Panc1 (cell line): ENCODE results near the gene LHPP.

Experiments
- CTCF ChIP-seq: fragments of 450-650 bp; IDR thresholded peaks from 2 replicates; pipeline ENCODE4 v1.5.1; 2017; ENCODE audit warnings: mild to moderate bottlenecking
- POLR2AphosphoS5 ChIP-seq: IDR thresholded peaks from 2 replicates; pipeline ENCODE4 v1.6.1; 2012; ENCODE audit warnings: mild to moderate bottlenecking, low read depth, low read length, moderate library complexity
- REST ChIP-seq, 2 experiments: IDR thresholded peaks; 2 replicates each; pipeline ENCODE4 v1.6.1; 2011 to 2012; ENCODE audit warnings: low read depth in 2 of 2, control low read depth in 1 of 2, low read length in 1 of 2, mild to moderate bottlenecking in 1 of 2, moderate library complexity in 1 of 2; ENCODE audit not compliant: insufficient read depth in 1 of 2

GRCh38 chr10:124532788-124533187, 71.2 kb downstream of the LHPP start:
- no peak for TF ChIP-seq CTCF
- TF ChIP-seq POLR2AphosphoS5: no peak
- no peak for TF ChIP-seq REST (IDR thresholded peaks at IDR 0.05; ENCODE audit: insufficient read depth in 1 of 2, low read depth in 2 of 2, low read length in 1 of 2)
